ENCODE measurements around the gene PFKP.

GRCh38 chr10:3057946-3058345 lies 9.4 kb upstream of the PFKP start:
- TF ChIP-seq POLR2A (IDR thresholded peaks at IDR 0.05; ENCODE audit: extremely low read depth, insufficient read length) = no peak
- TF ChIP-seq MYC (IDR thresholded peaks at IDR 0.05; ENCODE audit: low read depth, low read length) = no peak

Measured in NB4 (cell line).